CD4-positive, alpha-beta T cell treated with Interleukin-6 at 100 ng/mL for 8 hours (primary cell): ENCODE measurements around the gene TBC1D2.

Source experiments
- DNase-seq: peaks from one replicate; pipeline ENCODE4 v3.0.0-alpha.2; 2020; ENCODE audit warnings: mixed read lengths, low spot score

Gene TBC1D2

DNA sequence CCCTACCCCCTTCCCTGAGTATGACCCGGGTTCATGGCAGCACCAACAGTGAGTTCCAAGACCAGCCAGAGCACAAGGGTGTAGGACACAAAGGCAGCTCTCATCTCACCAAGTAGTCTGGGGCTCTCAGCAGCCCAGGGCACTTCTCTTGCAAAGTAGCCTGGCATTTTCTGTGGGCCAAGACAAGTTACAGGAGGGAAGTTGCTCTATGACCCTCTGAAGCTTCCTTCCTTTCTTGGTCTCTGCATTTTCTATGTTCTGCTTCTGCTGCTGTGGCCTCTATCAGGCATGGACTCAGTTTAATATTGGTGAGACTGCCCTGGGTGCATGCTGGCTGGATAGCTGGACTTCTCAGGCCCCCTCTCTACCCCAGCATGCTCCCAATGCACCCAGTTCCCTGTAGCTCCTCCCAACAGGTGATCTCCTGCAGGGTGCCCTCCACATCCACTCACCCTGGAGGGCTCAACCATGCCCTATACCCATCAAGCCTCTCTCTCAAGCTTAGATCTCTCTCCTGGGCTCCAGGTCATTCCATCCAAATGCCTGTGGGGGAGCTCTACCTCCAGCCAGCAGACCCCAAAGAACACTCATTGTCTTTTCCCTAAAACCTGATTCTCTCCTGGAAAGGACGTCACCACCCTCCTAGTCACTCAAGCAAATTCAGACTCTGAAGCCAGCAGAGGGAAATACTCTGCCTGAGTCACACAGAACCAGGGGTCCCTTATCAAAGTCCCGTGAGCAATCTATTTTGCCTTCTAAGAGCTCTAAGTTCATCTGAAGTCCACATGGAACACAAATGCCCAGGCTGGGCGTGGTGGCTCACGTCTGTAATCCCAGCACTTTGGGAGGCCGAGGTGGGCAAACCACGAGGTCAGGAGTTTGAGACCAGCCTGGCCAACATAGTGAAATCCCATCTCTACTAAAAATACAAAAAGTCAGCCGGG is 13.8 kb downstream of the TBC1D2 start:
- no peak for DNase-seq

GRCh38 chr9:98240475-98240874 is 15.0 kb downstream of the TBC1D2 start:
- DNase-seq = no peak

DNA sequence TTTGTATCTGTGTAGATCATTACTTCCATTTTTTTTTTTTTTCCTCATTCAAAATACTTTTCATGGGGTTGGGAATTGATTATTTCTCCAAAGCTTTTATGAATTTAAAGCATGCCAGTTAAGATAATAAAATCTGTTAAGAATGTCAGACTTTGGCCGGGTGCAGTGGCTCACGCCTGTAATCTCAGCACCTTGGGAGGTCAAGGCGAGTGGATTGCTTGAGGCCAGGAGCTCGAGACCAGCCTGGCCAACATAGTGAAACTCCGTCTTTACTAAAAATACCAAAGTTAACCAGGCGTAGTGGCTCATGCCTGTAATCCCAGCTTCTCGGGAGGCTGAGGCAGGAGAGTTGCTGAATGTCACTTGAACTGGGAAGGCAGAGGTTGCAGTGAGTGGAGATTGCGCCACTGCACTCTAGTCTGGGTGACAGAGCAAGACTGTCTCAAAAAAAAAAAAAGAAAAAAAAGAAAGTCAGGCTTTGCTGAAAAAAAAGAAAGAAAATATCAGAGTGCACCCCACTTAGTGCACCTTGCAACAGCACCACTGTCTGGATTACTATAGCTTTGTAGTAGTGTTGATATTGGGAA is 18.5 kb downstream of the TBC1D2 start:
- DNase-seq = no peak

DNA sequence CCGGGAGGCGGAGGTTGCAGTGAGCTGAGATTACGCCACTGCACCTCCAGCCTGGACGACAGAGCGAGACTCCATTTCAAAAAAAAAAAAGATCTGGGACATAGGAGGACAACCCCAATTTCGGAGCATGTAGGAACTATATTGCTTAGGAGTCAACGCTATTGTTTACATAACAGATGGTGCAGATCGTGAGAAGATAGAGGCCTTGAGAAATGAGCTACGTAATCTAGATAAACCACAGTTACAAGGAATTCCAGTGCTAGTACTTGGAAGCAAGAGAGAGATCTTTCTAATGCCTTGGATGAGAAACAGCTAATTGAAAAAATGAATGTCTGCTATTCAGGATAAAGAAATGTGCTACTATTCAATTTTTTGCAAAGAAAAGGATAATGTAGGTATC is 20.3 kb downstream of the TBC1D2 start:
- DNase-seq = no peak

- no peak for DNase-seq
Measured at GRCh38 chr9:98234245-98234825, 21.1 kb downstream of the TBC1D2 start.

GRCh38 chr9:98232926-98233325 is 22.5 kb downstream of the TBC1D2 start:
- DNase-seq = no peak

GRCh38 chr9:98231770-98232478 is 23.5 kb downstream of the TBC1D2 start:
- no peak for DNase-seq

- DNase-seq = no peak
Measured at GRCh38 chr9:98230789-98231188, 24.7 kb downstream of the TBC1D2 start.

DNA sequence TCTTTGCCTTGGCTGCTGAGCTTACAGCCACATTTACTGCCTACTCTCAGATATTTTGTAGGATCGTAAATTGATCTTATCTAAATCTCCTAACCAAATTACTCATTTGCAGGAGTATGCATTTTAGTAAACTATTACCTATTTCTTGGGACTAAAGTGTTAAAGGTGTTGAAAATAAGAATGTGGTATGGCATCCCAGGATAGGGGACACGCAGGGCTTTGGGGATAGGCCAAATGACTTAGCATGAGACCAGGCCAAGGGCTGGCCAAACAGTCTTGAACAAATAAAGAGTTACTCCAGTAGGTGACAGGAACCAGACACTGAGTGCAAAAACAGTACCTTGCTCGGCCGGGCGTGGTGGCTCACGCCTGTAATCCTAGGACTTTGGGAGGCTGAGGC is 25.1 kb downstream of the TBC1D2 start:
- no peak for DNase-seq

GRCh38 chr9:98229620-98230019 is 25.8 kb downstream of the TBC1D2 start:
- no peak for DNase-seq

GRCh38 chr9:98229090-98229395 is 26.4 kb downstream of the TBC1D2 start:
- DNase-seq = no peak

GRCh38 chr9:98228392-98229089 is 26.9 kb downstream of the TBC1D2 start:
- DNase-seq = no peak

GRCh38 chr9:98227883-98228282 is 27.6 kb downstream of the TBC1D2 start:
- DNase-seq = no peak

- DNase-seq = no peak
Measured at GRCh38 chr9:98226957-98227356, 28.5 kb downstream of the TBC1D2 start.

DNA sequence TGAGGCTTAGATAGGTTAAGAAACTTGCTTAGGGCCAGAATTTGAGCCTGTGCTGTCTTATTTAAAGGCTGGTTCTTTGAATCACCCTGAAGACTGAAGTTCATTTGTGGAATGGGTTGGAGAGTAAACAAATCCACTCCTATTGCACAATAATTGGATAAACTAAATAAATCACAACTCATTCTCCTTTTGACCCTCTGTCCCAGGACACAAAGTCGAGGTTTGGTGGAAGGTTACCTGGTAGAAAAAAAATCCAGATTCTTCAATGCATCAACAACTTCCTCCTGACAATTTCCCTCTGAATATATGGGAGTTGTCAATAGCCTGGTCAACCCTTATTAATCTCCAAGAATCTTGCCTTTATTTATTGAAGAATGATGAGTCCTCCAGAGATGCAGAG is 28.9 kb downstream of the TBC1D2 start:
- no peak for DNase-seq

- no peak for DNase-seq
Measured at GRCh38 chr9:98225015-98225442, 30.4 kb downstream of the TBC1D2 start.

GRCh38 chr9:98222885-98223691 is 32.4 kb downstream of the TBC1D2 start:
- no peak for DNase-seq

DNA sequence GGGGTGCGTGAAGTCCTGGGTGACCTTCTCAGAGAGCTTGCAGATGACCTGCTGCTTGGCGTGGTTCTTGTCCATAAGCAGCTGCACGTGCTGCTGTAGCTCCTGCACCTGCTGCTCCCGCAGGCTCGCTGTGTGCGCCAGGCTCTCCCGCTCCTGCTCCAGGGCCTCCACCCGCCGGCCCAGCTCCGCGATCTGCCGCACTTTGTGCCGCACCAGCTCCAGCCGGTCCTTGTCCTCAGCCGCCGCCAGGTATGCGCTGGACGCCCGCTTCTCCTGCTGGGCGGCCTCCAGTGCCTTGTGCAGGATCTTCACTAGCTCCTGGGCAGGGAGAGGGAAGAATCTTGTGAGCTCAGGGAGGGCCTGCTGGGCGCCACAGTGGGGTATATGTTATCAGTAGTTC is 34.5 kb downstream of the TBC1D2 start:
- no peak for DNase-seq

DNA sequence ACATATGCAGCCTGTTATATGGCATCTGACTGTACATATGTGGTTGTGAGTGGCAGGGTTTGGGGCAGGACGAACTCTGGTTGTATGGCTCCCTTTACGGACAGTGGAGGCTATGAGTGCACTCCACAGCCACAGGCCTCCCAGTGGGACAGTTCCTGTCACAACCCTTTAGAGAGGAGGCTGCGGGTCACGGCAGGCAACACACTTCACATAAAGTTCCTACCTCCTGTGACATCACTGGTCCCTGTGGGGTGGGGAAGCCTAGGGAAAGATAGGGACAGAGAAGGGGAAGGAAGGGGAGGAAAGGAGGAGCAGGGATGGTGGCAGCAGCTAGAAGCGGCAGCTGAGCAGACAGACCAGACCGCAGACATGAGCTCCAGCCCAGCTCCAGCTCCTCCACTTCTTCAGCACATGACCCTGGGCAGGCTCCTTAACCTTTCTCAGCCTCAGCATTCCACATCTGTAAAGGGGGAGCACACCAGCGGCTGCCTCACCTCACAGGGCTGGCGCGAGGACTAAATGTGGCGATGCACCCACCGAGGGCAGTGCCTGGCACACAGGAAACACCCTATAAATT is 35.6 kb downstream of the TBC1D2 start:
- no peak for DNase-seq

DNA sequence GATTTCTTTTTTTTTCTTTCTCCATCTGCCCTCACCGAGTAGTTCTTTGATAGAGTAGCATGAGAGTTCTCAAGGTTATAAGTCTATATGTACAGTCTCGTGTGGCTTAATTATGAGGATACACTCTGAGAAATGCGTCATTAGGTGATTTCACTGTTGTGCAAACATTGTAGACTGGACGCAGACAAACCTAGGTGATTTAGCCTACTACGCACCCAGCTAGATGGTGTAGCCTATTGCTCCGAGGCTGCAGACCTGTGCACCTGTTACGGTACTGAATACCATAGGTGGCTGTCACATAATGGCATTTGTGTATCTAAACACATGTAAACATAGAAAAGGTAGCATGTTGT is 36.1 kb downstream of the TBC1D2 start:
- no peak for DNase-seq
